GM12878 (cell line): Measurements from ENCODE around the gene LCLAT1. TPM values are rescaled to one million over a fixed set of nuclear protein-coding genes. Genes with fewer than 3 reads are reported as not detected.

Source experiments
- ATAC-seq: fragments of 200-7000 bp; cut with Tn5 transposase; 3 replicates; pipeline ENCODE4 v1.9.1; 2020; ENCODE audit warnings: mild to moderate bottlenecking, moderate library complexity
- BruUV-seq: library from RNA; stranded (reverse); fragments of 400-500 nt; replicated peaks from 2 replicates; lab custom pipeline; 2021; lab: Mats Ljungman, UMichigan
- CTCF ChIA-PET: fragments of 300-600 bp; sonication (Branson Sonifier 250); formaldehyde crosslinking; extraction: SDS; loops from one replicate; lab custom pipeline; 2021; ENCODE audit warnings: inconsistent platforms; lab: Yijun Ruan, JAX
- POLR2A ChIA-PET: fragments of 350-600 bp; formaldehyde crosslinking; extraction: SDS; loops from one replicate; lab custom pipeline; 2021; ENCODE audit warnings: inconsistent platforms; lab: Charles Lee
- RAD21 ChIA-PET: fragments of 300-600 bp; sonication (Branson Sonifier 250); formaldehyde crosslinking; loops from one replicate; lab custom pipeline; 2023; ENCODE audit warnings: antibody characterized with exemption; ENCODE audit not compliant: unreplicated experiment; lab: Charles Lee
- SMC1A ChIA-PET: fragments of 300-600 bp; sonication (Branson Sonifier 250); formaldehyde crosslinking; loops from one replicate; lab custom pipeline; 2023; ENCODE audit not compliant: unreplicated experiment, uncharacterized antibody; lab: Charles Lee
- DNase-seq: peaks from one replicate; pipeline ENCODE4 v3.0.0-alpha.2; 2011; ENCODE audit warnings: low read depth, low spot score
- FAIRE-seq: peaks from 3 replicates; lab custom pipeline; 2011; peaks lifted over from hg19 to GRCh38; lab: Jason Lieb, UNC
- H2AFZ ChIP-seq: 2 replicates; pipeline ENCODE4 v1.6.0; 2011; ENCODE audit warnings: low read depth, low read length, control low read depth; ENCODE audit not compliant: control insufficient read depth
- H3K27ac ChIP-seq: 2 replicates; pipeline ENCODE4 v1.5.1; 2011; ENCODE audit warnings: control low read depth; ENCODE audit not compliant: control insufficient read depth, insufficient read depth
- H3K27me3 ChIP-seq, 2 experiments: replicated peaks in 1 of 2; 2 replicates each; pipeline versions ENCODE4 v1.6.0 to v1.6.1; 2011; ENCODE audit warnings: low read length in 1 of 2; ENCODE audit not compliant: control insufficient read depth in 2 of 2, insufficient read depth in 2 of 2
- H3K36me3 ChIP-seq, 2 experiments: 2 replicates each; pipeline ENCODE4 v1.5.1; 2011; ENCODE audit warnings: low read length in 1 of 2; ENCODE audit not compliant: control insufficient read depth in 2 of 2, insufficient read depth in 2 of 2
- H3K4me1 ChIP-seq: 2 replicates; pipeline ENCODE4 v1.6.1; 2011; ENCODE audit warnings: mild to moderate bottlenecking, low read length, moderate library complexity, mixed read lengths; ENCODE audit not compliant: control insufficient read depth, insufficient read depth
- H3K4me2 ChIP-seq: 2 replicates; pipeline ENCODE4 v1.6.0; 2011; ENCODE audit warnings: control low read depth; ENCODE audit not compliant: control insufficient read depth, insufficient read depth
- H3K4me3 ChIP-seq: fragments of 200-600 bp; sonication (generic); 2 replicates; pipeline ENCODE4 v1.5.1; 2016
- H3K79me2 ChIP-seq: 2 replicates; pipeline ENCODE4 v1.6.0; 2011; ENCODE audit warnings: low read length; ENCODE audit not compliant: control insufficient read depth, insufficient read depth
- H3K9ac ChIP-seq: 2 replicates; pipeline ENCODE4 v1.8.0; 2011; ENCODE audit warnings: low read length, control low read depth, mixed read lengths; ENCODE audit not compliant: control insufficient read depth, insufficient read depth
- H3K9me3 ChIP-seq: replicated peaks from 3 replicates; pipeline ENCODE4 v1.5.1; 2011; ENCODE audit warnings: mild to moderate bottlenecking, low read length; ENCODE audit not compliant: control insufficient read depth, insufficient read depth
- H4K20me1 ChIP-seq: 2 replicates; pipeline ENCODE4 v1.6.0; 2011; ENCODE audit not compliant: control insufficient read depth, insufficient read depth
- BCL11A ChIP-seq: IDR thresholded peaks from 2 replicates; pipeline ENCODE4 v1.6.1; 2011; ENCODE audit warnings: low read depth, low read length
- BCLAF1 ChIP-seq: fragments of 450-650 bp; IDR thresholded peaks from 2 replicates; pipeline ENCODE4 v1.6.1; 2017; ENCODE audit warnings: antibody characterized with exemption, mild to moderate bottlenecking, moderate library complexity
- BRCA1 ChIP-seq: IDR thresholded peaks from 2 replicates; pipeline ENCODE4 v1.6.1; 2011; ENCODE audit warnings: low read depth, low read length, improper control_type of control experiment
- EZH2 ChIP-seq: IDR thresholded peaks from 2 replicates; pipeline ENCODE4 v1.6.1; 2012; ENCODE audit warnings: low read depth, mild to moderate bottlenecking, control low read depth, inconsistent platforms, low read length, borderline replicate concordance; ENCODE audit not compliant: control insufficient read depth
- FOS ChIP-seq: IDR thresholded peaks from 3 replicates; pipeline ENCODE4 v1.6.1; 2011; ENCODE audit warnings: borderline replicate concordance; ENCODE audit not compliant: insufficient read length; ENCODE audit errors: extremely low read depth
- KLF5 ChIP-seq: fragments of 450-650 bp; IDR thresholded peaks from 2 replicates; pipeline ENCODE4 v1.6.1; 2014; ENCODE audit warnings: mild to moderate bottlenecking; ENCODE audit not compliant: partially characterized antibody
- NBN ChIP-seq: fragments of 450-650 bp; IDR thresholded peaks from 2 replicates; pipeline ENCODE4 v1.6.1; 2016
- NR2C1 ChIP-seq: fragments of 450-650 bp; IDR thresholded peaks from 2 replicates; pipeline ENCODE4 v1.6.1; 2017; ENCODE audit warnings: antibody characterized with exemption, mild to moderate bottlenecking, moderate library complexity
- PAX5 ChIP-seq: IDR thresholded peaks from 2 replicates; pipeline ENCODE4 v1.6.1; 2011; ENCODE audit warnings: low read depth, low read length, borderline replicate concordance
- RAD21 ChIP-seq: IDR thresholded peaks from 2 replicates; pipeline ENCODE4 v1.6.1; 2011; ENCODE audit warnings: mild to moderate bottlenecking, low read depth, low read length, moderate library complexity; ENCODE audit not compliant: insufficient read depth
- RELA ChIP-seq: fragments of 450-650 bp; IDR thresholded peaks from 2 replicates; pipeline ENCODE4 v1.8.0; 2014; ENCODE audit warnings: borderline replicate concordance; ENCODE audit not compliant: partially characterized antibody
- SMAD5 ChIP-seq: IDR thresholded peaks from 2 replicates; pipeline ENCODE4 v1.6.1; 2016; ENCODE audit warnings: antibody characterized with exemption, low read depth
- SPI1 ChIP-seq: IDR thresholded peaks from 2 replicates; pipeline ENCODE4 v1.6.1; 2011; ENCODE audit warnings: low read depth, mild to moderate bottlenecking, low read length, moderate library complexity, borderline replicate concordance; ENCODE audit not compliant: insufficient read depth
- ZBTB40 ChIP-seq: fragments of 450-650 bp; IDR thresholded peaks from 2 replicates; pipeline ENCODE4 v1.6.1; 2016; ENCODE audit warnings: mild to moderate bottlenecking, moderate library complexity, borderline replicate concordance
- ZNF217 ChIP-seq: fragments of 450-650 bp; IDR thresholded peaks from 2 replicates; pipeline ENCODE4 v1.6.1; 2017; ENCODE audit warnings: antibody characterized with exemption, mild to moderate bottlenecking
- ZZZ3 ChIP-seq: IDR thresholded peaks from 2 replicates; pipeline ENCODE4 v1.6.1; 2011; ENCODE audit warnings: low read depth; ENCODE audit not compliant: control insufficient read depth, insufficient read length
- WGBS: methylation state at CpG from one replicate; pipeline ENCODE4 v1.1.6; 2016; ENCODE audit warnings: low lambda C conversion rate; ENCODE audit not compliant: insufficient replicate concordance, insufficient coverage; ENCODE audit errors: missing lambda C conversion rate; 5-methylcytosine and 5-hydroxymethylcytosine counted together
- in situ Hi-C: fragments of 300-500 bp; cut with MboI; formaldehyde crosslinking; loops from 9 replicates; pipeline ENCODE4 v1.14.3; 2018; ENCODE audit warnings: mixed read lengths
- intact Hi-C: fragments of 100-400 bp; cut with micrococcal nuclease; formaldehyde crosslinking; loops from one replicate; pipeline ENCODE4 v1.14.2; 2022; ENCODE audit not compliant: unreplicated experiment
- polyA plus RNA-seq, 11 experiments: library from polyadenylated mRNA; depleted of rRNA in 4 of 11; unstranded in 6 of 11; stranded (reverse) in 5 of 11; fragments of >200 nt; fragmentation: Nextera tagmentation in 4 of 11; fragmentation: Illumina TruSeq in 1 of 11; extraction: Ambion mirVana in 4 of 11; extraction: Trizol in 1 of 11; gene quantifications; 1 replicate in 1 of 11; 2 replicates in 10 of 11; pipeline versions ENCODE4 v1.2.1 to v1.2.3, GENCODE V29; 2011 to 2016; ENCODE audit warnings: inconsistent platforms in 2 of 11, missing spikeins in 2 of 11, low read depth in 1 of 11
- total RNA-seq, 4 experiments: library from RNA; depleted of rRNA in 3 of 4; stranded (reverse); fragments of >200 nt in 3 of 4; fragmentation: Illumina TruSeq in 1 of 4; extraction: Trizol in 1 of 4; gene quantifications; 2 replicates each; pipeline versions ENCODE4 v1.2.1 to v1.2.3, GENCODE V29; 2013 to 2021

LCLAT1 gene
- total and polyA plus RNA-seq, 10 of the 15 experiments (the other 5 are each of a cell fraction or from before 2014, with no cell fraction given) = 8.1 to 33.0 (median 15.9) TPM

- TF ChIP-seq ZNF217 = no peak
- TF ChIP-seq EZH2 = no peak
- no peak for TF ChIP-seq SMAD5
- no peak for TF ChIP-seq FOS
- no peak for TF ChIP-seq ZBTB40
- TF ChIP-seq RELA = no peak
Measured at GRCh38 chr2:30410217-30410616, 36.8 kb upstream of the LCLAT1 start (continued).

GRCh38 chr2:30412047-30412683, 34.9 kb upstream of the LCLAT1 start:
- H3K36me3 ChIP-seq = no peaks in the 10 kb centered on the region
- peaks cover 8% of the 10 kb centered on the region; the same call in 1 of the 2 replicates for H3K4me1 ChIP-seq
- FAIRE-seq (no peak), ATAC-seq (no peak), DNase-seq (no peak)
- H3K9ac ChIP-seq = no peak overlapping the region
- BruUV-seq = no TSS peak
- ChIA-PET RAD21 (interaction anchor here (1.6 kb wide), 1 partner anchor 10 kb away, joined by 9 read pairs; no protein-coding TSS in a partner anchor), POLR2A (interaction anchor here (0.7 kb wide), 1 partner anchor 633 kb away, joined by 3 read pairs; no protein-coding TSS in a partner anchor), CTCF (interaction anchor here (0.6 to 1.2 kb wide), 6 partner anchors 8 to 208 kb away, joined by 3 to 4 read pairs (median 4); no protein-coding TSS in a partner anchor), SMC1A (interaction anchor here (0.6 to 2.2 kb wide), 9 partner anchors 9 to 699 kb away, joined by 3 to 11 read pairs (median 3); no protein-coding TSS in a partner anchor)
- intact Hi-C loops = no loop called here
- no peak overlapping the region for H3K4me3 ChIP-seq
- H3K27ac ChIP-seq = no peak overlapping the region
- no peak overlapping the region for H3K4me2 ChIP-seq
- WGBS = 51% methylated on average over 8 of the region's 8 CpGs
- H4K20me1 ChIP-seq = no peaks in the 10 kb centered on the region
- in situ Hi-C loops = no loop called here
- no peak overlapping the region for H2AFZ ChIP-seq
- no peaks in the 10 kb centered on the region for H3K79me2 ChIP-seq
- no peaks in the 10 kb centered on the region for H3K27me3 ChIP-seq
- H3K9me3 ChIP-seq = no peaks in the 10 kb centered on the region
- no peak for TF ChIP-seq SPI1
- TF ChIP-seq NBN = no peak
- no peak for TF ChIP-seq RAD21
- TF ChIP-seq NR2C1 = no peak
- no peak for TF ChIP-seq ZZZ3
- TF ChIP-seq BCLAF1 = no peak
- TF ChIP-seq BRCA1 = no peak
- no peak for TF ChIP-seq KLF5
- no peak for TF ChIP-seq PAX5
- TF ChIP-seq BCL11A = no peak
